Medulla oblongata (tissue), 1 donor: ENCODE results near the gene KDM2B.
A peak's percentile ranks its signal among the peaks of the same experiment; 100 is the strongest.

Source experiments
- DNase-seq: peaks from one replicate; pipeline ENCODE4 v3.0.0-alpha.2; 2015; ENCODE audit errors: extremely low spot score

Gene KDM2B

DNA sequence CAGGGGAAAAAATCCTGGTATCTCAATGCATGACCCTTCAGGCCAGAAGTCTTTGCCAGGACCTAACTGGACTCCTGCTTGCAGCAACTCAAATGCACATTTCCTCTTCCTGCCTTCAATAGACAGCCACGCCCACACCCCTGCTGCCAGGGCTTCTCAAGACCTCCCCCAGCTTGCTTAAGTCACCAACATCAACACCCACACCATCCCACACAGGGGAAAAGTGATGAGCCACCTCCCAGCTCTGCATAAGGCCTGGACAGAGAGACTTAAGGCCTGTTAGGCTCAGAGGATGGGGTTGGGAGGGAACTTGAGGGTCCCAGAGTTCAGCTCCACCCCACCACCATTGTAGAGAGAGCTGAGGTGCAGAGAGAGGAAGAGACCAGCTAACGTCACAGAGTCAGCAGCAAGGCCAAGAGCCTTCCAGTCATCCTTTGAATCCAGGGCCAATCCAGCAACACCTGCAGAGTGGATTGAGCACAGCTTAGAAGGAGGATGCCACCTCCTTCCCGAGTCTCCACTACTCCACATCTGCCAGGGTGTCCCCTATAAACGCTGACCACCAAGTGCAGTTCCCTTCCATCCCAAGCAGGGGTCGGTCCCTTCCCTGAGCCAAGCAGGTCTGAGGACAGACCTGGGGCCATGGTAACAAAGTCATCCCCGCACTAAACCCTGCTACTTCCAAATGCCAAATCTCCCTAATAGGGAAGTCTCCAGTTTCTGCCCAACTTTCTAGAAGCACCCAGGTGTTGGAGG lies 50.0 kb downstream of the KDM2B start:
- DNase-seq: peak; percentile 59

DNA sequence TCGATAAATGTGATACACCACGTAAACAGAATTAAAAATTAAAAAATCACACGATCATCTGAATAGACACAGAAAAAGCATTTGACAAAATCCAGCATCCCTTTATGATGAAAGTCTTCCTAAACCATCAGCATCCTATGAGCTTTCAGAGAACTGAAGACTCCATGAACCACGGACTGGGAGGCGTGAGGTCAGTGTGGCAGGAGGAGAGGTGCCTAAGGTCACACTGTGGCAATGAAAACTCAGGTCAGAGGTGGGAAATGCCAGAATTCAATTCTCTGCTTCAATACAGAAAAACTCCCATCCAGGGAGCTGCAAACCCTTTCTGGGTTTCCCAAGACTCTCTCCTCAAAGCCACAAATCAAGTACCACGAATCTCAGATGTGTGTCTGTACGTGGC lies 51.6 kb downstream of the KDM2B start:
- no peak for DNase-seq

DNA sequence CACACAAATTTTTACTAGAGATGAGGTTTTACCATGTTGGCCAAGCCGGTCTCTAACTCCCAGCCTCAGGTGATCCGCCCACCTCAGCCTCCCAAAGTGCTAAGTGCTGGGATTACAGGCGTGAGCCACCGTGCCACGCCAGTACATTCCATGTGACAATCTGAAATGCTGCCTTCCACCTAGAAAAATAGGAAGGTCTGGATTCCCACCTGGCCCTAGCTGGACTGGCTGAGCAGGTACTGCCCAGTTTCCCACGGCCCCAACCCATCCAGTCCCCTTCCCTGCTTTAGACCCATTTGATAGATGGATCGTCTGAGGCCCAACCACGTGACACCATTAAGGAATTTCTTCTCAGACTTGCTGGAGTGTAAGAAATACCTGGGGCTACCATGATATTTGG lies 55.4 kb downstream of the KDM2B start:
- no peak for DNase-seq

DNA sequence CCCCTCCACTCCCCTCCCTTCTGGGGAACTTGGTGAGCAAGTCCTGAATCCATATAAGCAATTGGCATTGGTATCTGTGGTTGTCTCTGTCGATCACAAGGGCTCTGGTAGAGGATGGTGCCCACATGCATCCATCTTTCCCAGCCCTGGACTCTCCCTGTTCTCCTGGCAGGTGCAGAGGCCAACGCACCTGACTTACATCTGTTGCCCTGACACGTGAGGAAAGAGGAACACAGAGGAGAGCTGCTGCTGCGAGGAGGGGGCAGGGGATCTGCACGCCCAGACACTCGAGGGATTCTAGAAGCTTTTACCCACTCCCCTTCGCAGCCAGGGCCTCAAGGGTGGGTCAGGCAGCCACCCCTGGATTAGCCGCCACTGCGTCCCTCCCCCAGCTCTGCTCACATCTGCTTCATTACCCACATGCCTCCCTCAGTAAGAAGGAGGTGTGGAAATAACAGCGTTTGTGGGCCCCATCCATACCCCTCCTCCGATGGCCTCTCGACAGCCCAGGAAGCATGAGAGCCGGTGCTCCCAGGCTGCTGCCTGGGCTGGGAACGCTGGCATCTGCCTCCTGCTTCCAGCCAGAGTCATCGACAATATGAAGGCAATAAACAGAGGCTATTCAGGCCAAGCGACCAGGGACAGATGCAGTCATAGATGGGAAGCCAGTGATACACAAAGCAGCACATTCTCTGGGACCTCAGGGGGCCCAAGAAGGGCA lies 56.5 kb downstream of the KDM2B start:
- DNase-seq: peak; percentile 65

DNA sequence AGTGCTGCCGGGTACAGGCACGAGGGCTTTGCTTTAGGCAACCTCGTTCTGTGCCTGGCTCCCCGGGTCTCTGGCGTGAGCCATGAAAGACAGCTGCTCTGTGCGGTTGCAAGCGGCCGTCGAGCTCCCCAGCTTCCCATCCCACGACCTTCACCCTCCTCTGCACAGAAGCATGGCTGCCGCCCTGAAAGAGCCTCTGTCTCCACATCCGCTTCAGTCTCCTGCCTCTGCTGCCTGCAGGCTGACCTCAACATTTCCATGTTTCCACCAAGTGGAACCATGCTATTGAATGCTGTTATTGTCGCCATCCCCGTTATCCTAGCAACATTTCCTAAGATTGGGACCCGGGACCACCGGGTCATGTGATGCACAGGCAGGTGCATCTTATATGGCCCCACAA lies 57.1 kb downstream of the KDM2B start:
- DNase-seq: peak; percentile 41

DNA sequence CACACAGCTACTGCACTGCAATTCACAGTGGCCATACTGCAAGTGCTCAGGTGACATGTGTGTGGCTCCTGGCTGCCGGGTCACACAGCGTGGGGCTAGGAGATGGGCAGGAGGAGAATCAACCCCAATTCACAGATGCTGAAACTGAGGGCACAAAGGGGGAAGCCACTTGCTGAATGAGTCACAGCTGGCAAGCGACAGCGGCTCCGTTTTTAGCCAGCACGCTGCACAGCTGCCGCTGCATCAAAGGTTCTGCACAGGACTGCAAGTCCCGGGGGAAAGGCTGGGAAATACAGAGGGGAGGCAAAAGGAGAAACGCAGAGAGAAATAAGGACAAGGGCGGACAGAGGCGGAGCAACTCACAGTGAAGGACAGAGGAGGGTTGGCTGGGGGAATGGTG lies 57.9 kb downstream of the KDM2B start:
- no peak for DNase-seq

DNA sequence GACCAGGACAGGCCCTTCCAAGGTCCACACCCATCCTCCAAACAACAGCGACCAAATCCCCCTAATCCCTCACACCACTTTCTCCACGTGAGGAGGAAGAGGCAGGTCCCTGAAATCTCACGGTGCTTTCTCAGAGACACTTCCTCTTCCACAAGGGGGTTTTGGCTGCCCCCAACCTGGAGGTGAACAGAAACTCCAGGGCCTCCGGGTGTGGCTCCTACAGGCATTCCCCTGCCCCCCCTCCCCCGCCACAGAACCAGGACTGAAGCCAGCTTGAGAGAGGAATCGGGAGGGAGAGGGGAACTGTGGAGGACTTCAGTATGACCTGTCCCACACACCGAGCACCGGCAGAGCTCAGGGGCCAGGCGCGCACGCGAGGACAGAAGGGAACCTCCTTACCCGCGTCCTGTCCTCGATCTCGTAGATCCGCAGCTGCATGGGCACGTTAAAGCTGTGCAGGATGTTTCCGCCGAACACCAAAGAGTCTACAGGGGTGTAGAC lies 60.2 kb downstream of the KDM2B start:
- no peak for DNase-seq

DNA sequence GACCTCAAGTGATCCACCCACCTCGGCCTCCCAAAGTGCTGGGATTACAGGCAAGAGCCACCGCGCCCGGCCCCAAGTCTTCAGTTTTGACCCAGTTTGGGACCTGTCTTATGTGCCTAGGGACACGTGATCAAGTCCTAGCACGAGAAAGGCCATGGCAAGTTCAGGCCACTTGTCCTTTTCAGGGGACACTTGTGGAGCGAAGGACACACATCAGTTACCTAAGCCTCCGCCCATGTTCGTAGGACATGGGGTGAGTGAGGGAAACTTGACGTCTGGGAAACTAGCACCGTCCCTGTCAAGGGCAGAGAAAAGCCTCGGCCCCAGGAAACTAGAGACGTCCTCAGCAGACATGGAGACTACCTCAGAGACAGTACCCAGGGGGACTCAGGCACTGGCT lies 60.7 kb downstream of the KDM2B start:
- no peak for DNase-seq

DNA sequence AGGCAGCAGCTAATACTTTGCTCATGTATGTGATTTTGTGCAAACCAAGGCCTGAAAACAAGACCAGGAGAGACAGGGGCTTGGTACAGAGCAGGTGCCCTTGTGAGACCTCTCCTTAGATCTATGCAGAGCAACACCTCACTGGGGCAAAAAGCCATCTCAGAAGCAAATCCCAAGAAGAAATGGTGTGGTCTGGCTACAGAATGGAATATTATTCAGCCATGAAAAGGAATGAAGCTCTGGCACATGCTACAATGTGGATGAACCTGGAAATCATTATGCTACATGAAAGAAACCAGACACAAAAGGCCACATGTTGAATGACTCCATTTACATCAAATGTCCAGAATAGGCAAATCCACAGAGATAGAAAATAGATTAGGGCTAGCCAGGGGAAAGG lies 61.6 kb downstream of the KDM2B start:
- no peak for DNase-seq

DNA sequence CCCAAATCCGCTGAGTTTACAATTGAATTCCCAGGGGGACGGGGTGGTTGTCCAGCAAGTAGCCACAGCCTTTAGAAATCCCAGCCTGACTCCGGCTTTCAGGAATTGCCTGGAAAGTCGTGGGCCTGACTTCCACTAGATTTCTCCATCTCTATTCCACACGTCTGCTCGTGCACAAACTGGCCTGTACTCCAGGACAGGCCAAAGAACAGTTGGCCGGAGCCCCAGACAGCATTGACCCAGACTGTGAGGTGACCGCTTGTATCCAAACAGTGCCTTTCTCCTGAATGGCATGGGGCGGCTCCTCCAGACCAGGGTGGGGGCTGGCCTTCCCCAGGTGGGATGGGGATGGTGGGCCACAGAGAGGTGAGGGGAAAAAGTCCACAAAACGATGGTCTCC lies 62.2 kb downstream of the KDM2B start:
- no peak for DNase-seq

DNA sequence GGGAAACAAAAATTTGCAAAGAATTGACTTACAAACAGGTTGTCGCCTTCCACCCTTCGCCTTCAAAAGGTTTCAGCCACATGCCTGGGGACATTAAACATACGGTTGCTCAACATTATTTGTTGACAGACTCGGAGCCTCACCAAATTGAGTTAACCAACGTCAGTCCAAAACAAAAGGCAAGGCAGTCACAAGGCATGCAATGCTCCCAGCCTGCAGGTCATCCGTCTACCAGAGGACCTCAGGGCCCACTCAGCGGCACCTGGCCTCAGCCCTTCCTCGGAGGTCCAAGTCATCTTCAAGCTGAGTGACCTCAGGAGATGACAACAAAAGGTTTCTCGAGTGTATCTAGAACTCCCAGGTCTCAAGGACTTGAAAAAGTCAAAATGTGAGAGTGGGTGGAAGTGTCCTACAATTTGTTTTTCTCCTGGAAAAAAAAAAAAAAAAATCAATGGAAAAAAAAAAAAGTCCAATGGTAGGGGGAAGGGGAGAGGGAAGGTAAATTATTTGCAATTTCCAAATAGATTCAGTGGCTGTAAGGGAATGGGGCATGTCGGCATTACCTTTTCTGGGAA lies 64.3 kb downstream of the KDM2B start:
- DNase-seq: no peak

DNA sequence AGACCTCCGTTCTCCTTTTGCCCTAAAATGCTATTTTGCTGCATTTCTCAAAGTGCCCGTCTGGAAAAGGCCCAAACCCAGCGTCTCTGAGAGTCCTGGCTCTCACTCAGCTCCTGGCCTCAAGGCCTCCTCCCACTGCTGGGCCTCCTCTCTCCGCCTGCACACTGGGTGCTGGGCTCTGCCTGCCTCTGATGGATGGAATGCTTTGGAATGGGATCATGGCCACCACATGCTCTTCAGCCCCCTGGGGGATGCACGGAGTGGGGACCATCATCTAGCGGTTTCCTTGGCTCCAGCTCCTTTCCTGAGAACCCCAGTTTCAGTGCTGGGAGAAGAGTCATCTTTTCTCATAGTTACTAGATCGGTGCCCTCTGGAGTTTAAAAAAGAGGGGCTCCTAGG lies 65.2 kb downstream of the KDM2B start:
- DNase-seq: no peak

DNA sequence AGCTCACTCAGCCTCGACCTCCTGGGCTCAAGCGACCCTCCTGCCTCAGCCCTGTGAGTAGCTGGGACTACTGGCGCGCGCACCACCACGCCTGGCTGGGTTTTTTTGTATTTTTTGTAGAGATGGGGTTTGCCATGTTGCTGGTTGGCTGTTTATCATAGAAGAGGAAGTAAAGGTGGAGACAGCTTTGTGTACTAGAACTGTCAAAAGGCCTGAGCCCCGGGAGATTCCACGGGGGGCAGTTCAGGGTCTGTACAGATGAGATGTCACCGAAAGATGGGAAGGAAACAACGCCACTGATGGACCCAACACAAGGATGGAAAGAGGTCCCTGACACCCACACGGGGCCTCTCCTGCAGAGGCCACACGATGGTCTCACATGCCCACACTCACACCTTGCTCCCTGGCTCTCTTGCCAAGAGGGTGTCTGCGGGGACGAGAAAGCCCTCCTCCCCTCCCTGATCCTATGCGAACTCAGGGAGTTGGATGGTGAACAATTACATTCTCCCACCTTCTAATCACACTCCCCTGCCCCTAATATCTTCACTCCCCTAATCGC lies 66.6 kb downstream of the KDM2B start:
- DNase-seq: no peak

DNA sequence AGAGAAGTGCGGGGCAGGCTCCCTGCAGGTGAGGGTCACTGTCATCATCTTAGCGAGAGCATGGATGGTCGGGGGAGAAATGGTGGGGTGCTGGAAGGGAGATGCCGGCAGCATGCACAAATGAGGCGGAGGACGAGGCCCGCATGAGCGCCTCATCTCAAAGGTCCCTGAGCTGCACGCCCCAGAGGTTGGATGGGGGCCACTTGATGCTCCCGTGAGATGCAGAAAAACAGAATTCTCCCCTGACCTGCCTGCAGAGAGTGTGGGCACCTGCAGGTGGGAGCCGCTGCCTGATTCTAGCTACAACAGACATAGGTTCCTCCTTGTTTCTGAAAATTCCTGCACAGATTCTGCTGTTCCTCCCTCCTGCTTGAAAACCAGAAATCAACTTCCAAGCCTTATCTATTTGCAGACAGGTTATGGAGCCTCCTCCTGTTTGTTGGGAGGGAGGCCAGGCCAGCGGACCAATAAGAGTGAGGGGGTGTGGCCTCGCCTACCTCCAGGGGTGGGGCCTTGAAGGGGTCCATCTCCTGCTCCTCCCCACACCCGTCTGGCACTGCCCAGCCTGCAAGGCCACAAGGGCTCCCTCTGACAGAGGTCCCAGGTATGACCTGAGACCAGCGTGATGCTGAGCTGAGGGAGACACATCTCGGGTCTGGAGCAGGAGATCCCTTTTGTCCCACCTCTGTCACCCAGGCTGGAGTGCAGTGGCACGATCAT lies 67.2 kb downstream of the KDM2B start:
- no peak for DNase-seq

DNA sequence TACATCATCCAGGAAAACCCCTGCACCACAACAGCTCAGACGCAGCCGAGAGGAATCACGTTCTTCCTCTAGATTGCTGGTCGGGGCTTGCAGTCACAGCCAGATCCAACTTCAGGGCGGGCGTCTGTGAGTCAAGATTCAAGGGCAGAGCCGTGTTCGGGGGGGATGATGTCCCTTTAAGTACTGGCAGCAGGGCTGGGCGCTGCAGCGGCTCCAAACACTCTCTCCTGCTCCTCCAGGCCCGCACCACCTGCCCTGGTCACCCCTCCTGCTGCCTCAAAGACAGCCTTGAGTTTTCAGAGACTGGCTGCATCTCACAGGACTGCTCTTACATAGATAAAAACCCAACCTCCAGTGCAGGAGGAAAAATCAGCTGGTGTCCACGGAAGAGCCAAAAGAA lies 68.3 kb downstream of the KDM2B start:
- no peak for DNase-seq

DNA sequence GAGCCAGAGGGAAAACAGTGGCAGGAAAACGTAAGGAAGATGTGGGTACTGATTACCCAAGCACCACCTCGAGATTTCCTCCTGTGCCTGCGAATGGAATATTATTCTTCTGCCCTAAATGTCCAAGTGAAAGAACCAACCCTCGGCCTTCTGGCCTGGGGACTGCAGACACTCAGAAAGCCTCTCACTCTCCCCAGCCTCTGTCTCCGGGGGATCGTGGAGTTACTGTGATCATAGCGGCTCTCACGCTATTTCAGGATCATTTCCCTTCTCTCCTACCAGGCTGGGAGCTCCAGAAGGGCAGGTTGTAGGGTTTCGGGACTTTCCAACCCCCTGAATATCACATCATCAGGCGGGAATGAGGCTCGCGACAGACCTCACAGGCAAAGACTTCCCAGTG lies 68.9 kb downstream of the KDM2B start:
- DNase-seq: no peak

DNA sequence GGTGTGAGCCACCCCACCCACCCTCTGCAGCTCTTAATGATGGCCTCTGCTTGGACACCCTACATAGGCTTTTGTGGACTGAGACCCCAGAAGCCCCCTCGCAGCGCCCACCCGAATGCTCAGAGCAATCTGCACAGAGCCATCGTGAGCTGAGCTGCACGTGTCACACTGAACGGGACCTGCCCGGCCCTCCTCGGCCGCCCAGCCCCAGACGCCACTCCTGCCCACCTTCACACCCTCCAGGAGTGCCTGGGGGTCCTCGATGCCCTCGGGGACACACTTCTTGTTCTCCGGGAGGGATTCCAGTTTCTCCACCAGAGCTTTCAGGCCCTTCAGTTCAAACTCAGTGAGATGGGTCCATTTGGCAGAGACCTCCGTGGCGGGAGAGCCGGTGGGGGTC lies 71.5 kb downstream of the KDM2B start:
- DNase-seq: no peak

DNA sequence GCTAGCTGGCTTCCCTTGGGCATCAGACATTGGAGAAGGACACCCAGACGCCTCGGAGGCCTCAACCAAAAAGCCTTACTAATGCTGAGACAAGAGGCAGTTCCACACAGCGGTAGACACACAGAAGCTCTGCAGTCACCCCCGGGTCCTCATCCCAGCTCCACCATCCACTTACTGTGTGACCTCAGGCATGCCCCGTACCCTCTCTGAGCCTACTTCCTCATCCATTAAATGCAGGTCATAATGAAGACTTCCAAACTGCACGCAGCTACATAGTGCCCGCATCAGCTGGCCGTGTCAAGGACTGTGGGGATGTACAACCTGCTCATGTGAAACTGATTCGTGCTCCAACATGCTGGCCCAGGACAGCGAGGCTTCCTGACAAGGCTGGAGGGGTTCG lies 72.3 kb downstream of the KDM2B start:
- no peak for DNase-seq

DNA sequence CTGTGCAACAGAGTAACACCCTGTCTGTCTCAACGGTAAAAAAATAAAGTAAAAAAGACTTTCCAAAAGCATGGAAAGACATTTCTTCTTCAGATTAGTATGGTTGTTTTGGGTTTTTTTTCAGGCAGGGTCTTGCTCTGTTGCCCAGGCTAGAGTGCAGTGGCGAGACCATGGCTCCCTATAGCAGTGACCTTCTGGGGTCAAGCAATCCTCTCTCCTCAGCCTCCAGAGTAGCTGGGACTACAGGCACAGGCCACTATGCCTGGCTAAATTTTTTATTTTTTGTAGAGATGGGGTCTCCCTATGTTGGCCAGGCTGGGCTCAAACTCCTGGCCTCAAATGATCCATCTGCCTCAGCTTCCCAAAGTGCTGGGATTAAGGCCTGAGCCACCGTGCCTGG lies 72.8 kb downstream of the KDM2B start:
- DNase-seq: no peak

DNA sequence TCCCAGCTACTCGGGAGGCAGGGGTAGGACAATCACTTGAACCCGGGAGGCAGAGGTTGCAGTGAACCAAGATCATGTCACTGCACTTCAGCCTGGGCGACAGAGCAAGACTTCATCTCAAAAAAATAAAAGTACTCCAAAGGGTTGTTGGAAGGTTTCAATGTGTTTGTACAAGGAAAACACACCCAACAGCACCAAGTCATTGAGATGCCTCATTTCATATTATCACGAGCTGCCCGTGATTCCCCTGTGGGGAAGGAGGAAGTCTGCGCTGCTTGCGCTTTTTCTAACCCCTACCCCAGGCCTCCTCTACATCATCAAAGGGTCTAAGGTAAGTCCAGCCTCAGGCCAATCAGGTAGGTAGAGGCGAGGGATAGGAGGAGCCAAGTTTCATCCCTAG lies 73.6 kb downstream of the KDM2B start:
- DNase-seq: no peak

DNA sequence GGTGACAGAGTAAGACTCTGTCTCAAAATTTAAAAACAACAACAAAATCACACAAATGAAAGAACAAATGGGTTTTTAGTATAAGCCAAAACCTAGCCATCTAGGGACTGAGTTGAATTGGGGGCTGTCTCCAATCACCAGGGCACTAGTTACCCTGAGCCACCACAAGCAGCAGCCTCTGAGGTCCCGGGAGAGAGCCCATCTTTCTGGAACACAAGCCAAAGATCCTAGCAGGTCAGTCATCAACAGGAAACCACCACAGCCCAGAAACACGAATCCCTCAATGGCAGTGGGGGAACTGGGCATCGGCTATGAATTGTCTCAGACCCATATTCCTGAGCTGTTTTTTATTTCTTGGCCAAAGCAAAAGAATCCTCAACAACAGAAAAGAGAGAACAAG lies 75.3 kb downstream of the KDM2B start:
- no peak for DNase-seq

DNA sequence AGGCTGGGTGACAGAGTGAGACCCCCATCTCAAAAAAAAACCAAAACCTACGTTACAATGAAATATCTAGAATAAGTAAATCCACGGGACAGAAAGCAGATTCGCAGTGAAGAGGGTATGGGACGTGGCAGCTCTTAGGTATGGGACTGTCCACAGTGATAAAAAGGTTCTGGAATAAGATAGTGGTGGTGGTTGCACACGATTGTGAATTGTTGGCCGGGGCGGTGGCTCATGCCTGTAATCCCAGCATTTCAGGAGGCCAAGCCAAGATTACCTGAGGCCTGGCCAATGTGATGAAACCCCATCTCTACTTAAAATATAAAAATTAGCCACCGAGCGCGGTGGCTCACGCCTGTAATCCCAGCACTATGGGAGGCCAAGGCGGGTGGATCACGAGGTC lies 76.3 kb downstream of the KDM2B start:
- no peak for DNase-seq
